ENCODE results near the gene NINJ2. TPM values are rescaled to one million over a fixed set of nuclear protein-coding genes. Genes with fewer than 3 reads are reported as not detected.

Gene NINJ2
- total RNA-seq, 1 donor from 2014 or later, result not detected

DNA sequence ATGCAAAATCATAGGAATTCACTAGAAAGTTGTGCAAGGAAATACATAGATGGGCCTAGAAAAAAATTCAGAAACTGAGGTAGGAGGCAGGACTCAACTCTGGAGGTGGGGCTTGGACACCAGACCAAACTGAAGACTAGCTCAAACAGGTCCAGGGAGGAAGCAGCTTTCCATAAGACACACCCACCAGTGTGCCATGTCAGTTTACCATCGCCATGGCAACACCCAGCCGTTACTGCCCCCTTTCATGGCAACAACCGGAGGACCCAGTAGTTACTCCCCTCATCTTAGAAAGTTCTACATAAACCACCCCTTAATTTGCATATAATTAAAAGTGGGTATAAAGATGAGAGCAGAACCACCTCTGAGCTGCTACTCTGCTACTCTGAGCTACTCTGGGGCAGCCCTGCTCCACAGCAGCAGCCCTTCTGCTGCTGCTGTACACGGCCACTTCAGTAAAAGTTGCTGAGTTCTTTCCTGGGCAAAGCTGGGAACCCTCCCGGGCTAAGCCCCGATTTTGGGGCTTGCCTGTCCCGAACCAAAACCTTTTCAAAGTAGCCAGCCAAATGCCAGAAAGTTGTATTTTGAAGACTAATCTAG, 30.8 kb upstream of the NINJ2 start:
- H3K9me3 ChIP-seq (ENCODE audit: insufficient read depth, low read depth, low read length), result peaks cover 9% of the 10 kb centered on the region
- H3K79me2 ChIP-seq (ENCODE audit: insufficient read depth, low read length), result no peaks in the 10 kb centered on the region
- no peak overlapping the region for H3K9ac ChIP-seq (ENCODE audit: low read length)
- Mint-ChIP-seq H3K4me3 (ENCODE audit: unreplicated experiment) (no peak overlapping the region), H3K27me3 (ENCODE audit: low read depth, unreplicated experiment) (no peaks in the 10 kb centered on the region), H3K9me3 (ENCODE audit: unreplicated experiment) (peaks cover 22% of the 10 kb centered on the region), H3K27ac (ENCODE audit: unreplicated experiment) (no peak overlapping the region), H3K4me1 (ENCODE audit: low read depth, unreplicated experiment) (peaks cover 10% of the 10 kb centered on the region), H3K36me3 (ENCODE audit: low read depth, unreplicated experiment) (peaks cover 9% of the 10 kb centered on the region)
- H3K4me1 ChIP-seq (ENCODE audit: insufficient read depth, low read length), result no peaks in the 10 kb centered on the region
- no peak for TF ChIP-seq EZH2 (IDR thresholded peaks at IDR 0.05; ENCODE audit: insufficient read depth, low read length)
- TF ChIP-seq, protein P1, sequence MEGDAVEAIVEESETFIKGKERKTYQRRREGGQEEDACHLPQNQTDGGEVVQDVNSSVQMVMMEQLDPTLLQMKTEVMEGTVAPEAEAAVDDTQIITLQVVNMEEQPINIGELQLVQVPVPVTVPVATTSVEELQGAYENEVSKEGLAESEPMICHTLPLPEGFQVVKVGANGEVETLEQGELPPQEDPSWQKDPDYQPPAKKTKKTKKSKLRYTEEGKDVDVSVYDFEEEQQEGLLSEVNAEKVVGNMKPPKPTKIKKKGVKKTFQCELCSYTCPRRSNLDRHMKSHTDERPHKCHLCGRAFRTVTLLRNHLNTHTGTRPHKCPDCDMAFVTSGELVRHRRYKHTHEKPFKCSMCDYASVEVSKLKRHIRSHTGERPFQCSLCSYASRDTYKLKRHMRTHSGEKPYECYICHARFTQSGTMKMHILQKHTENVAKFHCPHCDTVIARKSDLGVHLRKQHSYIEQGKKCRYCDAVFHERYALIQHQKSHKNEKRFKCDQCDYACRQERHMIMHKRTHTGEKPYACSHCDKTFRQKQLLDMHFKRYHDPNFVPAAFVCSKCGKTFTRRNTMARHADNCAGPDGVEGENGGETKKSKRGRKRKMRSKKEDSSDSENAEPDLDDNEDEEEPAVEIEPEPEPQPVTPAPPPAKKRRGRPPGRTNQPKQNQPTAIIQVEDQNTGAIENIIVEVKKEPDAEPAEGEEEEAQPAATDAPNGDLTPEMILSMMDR (IDR thresholded peaks at IDR 0.05; ENCODE audit: insufficient read depth, low read depth, low read length), result no peak
- DNase-seq (ENCODE audit: low read depth), result no peak
- no peak overlapping the region for H2AFZ ChIP-seq (ENCODE audit: low read depth, low read length)
- no peaks in the 10 kb centered on the region for H3K27me3 ChIP-seq (ENCODE audit: insufficient read depth, low read length)
- H3K36me3 ChIP-seq (ENCODE audit: insufficient read depth, low read length), result no peaks in the 10 kb centered on the region
- no peak overlapping the region for H3K4me2 ChIP-seq (ENCODE audit: low read length)
- H4K20me1 ChIP-seq (ENCODE audit: insufficient read depth, low read length), result no peaks in the 10 kb centered on the region
- no peak overlapping the region for H3K27ac ChIP-seq (ENCODE audit: low read depth, low read length)
- FAIRE-seq, result no peak
- H3K4me3 ChIP-seq (ENCODE audit: insufficient read depth, low read depth, low read length), result no peak overlapping the region

DNA sequence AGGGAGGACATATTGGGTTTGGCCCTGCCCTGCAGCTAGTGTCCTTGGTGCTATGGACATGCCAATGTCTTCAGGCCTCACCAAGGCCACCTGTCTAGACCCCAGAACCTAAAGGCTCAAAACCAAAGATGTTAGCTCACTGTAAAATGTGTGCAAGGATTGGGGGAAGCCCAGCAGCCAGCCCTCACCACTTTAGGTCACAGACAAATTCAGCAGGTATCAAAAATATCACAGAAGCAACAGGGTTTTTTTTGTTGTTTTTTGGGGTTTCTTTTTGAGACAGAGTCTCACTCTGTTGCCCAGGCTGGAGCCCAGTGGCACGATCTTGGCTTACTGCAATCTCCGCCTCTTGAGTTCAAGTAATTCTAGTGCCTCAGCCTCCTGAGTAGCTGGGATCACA, 29.0 kb upstream of the NINJ2 start:
- H3K27me3 Mint-ChIP-seq (ENCODE audit: low read depth, unreplicated experiment), result peaks cover 2% of the 10 kb centered on the region
- peaks cover 4% of the 10 kb centered on the region for H3K36me3 Mint-ChIP-seq (ENCODE audit: low read depth, unreplicated experiment)
- Histone ChIP-seq H3K36me3 (ENCODE audit: insufficient read depth, low read length) (no peaks in the 10 kb centered on the region), H3K9me3 (ENCODE audit: insufficient read depth, low read depth, low read length) (peaks cover 3% of the 10 kb centered on the region), H4K20me1 (ENCODE audit: insufficient read depth, low read length) (no peaks in the 10 kb centered on the region), H3K9ac (ENCODE audit: low read length) (no peak overlapping the region), H3K4me1 (ENCODE audit: insufficient read depth, low read length) (no peaks in the 10 kb centered on the region), H3K4me3 (ENCODE audit: insufficient read depth, low read depth, low read length) (no peak overlapping the region), H3K4me2 (ENCODE audit: low read length) (no peak overlapping the region), H3K79me2 (ENCODE audit: insufficient read depth, low read length) (no peaks in the 10 kb centered on the region), H2AFZ (ENCODE audit: low read depth, low read length) (no peak overlapping the region), H3K27me3 (ENCODE audit: insufficient read depth, low read length) (no peaks in the 10 kb centered on the region), H3K27ac (ENCODE audit: low read depth, low read length) (no peak overlapping the region)
- no peak overlapping the region for H3K4me3 Mint-ChIP-seq (ENCODE audit: unreplicated experiment)
- TF ChIP-seq EZH2 (IDR thresholded peaks at IDR 0.05; ENCODE audit: insufficient read depth, low read length), result no peak
- TF ChIP-seq, protein P1 (IDR thresholded peaks at IDR 0.05; ENCODE audit: insufficient read depth, low read depth, low read length), result no peak
- peaks cover 9% of the 10 kb centered on the region for H3K9me3 Mint-ChIP-seq (ENCODE audit: unreplicated experiment)
- FAIRE-seq, result no peak
- H3K27ac Mint-ChIP-seq (ENCODE audit: unreplicated experiment), result no peak overlapping the region
- no peak for DNase-seq (ENCODE audit: low read depth)
- peaks cover 10% of the 10 kb centered on the region for H3K4me1 Mint-ChIP-seq (ENCODE audit: low read depth, unreplicated experiment)

DNA sequence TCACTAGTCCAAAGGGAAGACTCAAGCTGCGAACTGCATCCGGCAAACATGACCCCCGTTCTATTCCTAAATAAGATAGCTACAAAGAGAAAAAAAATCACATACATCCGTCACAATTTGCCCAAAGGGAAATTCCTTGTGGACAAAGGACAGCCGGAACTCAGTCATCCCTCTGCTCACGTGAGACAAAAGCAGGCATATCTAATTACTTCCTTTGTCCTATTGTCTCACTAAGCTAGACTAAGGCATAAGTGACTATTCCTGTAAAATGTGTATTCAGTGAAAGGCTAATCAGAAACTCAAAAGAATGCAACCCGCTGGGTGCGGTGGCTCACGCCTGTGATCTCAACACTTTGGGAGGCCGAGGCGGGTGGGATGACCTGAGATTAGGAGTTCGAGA, 27.2 kb upstream of the NINJ2 start:
- no peak overlapping the region for H3K27ac ChIP-seq (ENCODE audit: low read depth, low read length)
- Mint-ChIP-seq H3K9me3 (ENCODE audit: unreplicated experiment) (peaks cover 3% of the 10 kb centered on the region), H3K36me3 (ENCODE audit: low read depth, unreplicated experiment) (peaks cover 3% of the 10 kb centered on the region), H3K4me3 (ENCODE audit: unreplicated experiment) (no peak overlapping the region), H3K27ac (ENCODE audit: unreplicated experiment) (no peak overlapping the region), H3K27me3 (ENCODE audit: low read depth, unreplicated experiment) (peaks cover 2% of the 10 kb centered on the region), H3K4me1 (ENCODE audit: low read depth, unreplicated experiment) (peaks cover 12% of the 10 kb centered on the region)
- H3K27me3 ChIP-seq (ENCODE audit: insufficient read depth, low read length), result no peaks in the 10 kb centered on the region
- FAIRE-seq (no peak), DNase-seq (ENCODE audit: low read depth) (no peak)
- H3K4me1 ChIP-seq (ENCODE audit: insufficient read depth, low read length), result no peaks in the 10 kb centered on the region
- no peaks in the 10 kb centered on the region for H3K9me3 ChIP-seq (ENCODE audit: insufficient read depth, low read depth, low read length)
- TF ChIP-seq EZH2 (IDR thresholded peaks at IDR 0.05; ENCODE audit: insufficient read depth, low read length), result no peak
- TF ChIP-seq, protein P1 (IDR thresholded peaks at IDR 0.05; ENCODE audit: insufficient read depth, low read depth, low read length), result no peak
- H3K79me2 ChIP-seq (ENCODE audit: insufficient read depth, low read length), result no peaks in the 10 kb centered on the region
- H3K4me2 ChIP-seq (ENCODE audit: low read length), result no peak overlapping the region
- no peak overlapping the region for H3K9ac ChIP-seq (ENCODE audit: low read length)
- no peaks in the 10 kb centered on the region for H3K36me3 ChIP-seq (ENCODE audit: insufficient read depth, low read length)
- H4K20me1 ChIP-seq (ENCODE audit: insufficient read depth, low read length), result no peaks in the 10 kb centered on the region
- H3K4me3 ChIP-seq (ENCODE audit: insufficient read depth, low read depth, low read length), result no peak overlapping the region
- no peak overlapping the region for H2AFZ ChIP-seq (ENCODE audit: low read depth, low read length)

All from astrocyte (in vitro differentiated cells and primary cell).